ENCODE results near the gene GPC2. TPM values are rescaled to one million over a fixed set of nuclear protein-coding genes. Genes with fewer than 3 reads are reported as not detected.
A peak's percentile ranks its signal among the peaks of the same experiment; 100 is the strongest.

GPC2 gene
- total RNA-seq, 1 donor from 2014 or later = 0.77 TPM

DNA sequence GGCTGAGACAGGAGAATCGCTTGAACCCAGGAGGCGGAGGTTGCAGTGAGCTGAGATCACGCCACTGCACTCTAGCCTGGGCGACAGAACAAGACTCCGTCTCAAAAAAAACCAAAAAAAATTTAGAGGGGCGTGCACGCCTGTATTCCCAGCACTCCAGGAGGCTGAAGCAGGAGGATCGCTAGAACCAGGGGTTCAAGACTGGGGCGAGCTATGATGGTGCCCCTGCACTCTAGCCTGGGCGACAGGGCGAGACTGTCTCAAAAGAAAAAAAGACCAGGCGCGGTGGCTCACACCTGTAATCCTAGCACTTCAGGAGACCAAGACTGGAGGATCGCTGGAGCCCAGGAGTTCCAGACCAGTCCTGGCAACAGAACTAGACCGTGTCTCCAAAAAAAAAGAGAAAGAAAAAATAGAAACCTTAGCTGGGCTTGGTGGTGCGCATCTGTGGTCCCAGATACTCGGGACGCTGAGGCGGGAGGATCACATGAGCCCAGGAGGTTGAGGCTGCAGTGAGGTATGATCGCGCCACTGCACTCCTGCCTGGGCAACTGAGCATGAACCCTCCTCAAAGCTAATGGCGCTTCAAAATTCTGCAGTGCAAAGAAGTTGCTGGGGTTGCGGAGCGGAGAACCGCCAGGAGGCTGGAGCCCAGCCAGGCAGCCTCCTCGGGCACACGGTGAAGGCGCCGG lies 50.8 kb downstream of the GPC2 start:
- TF ChIP-seq CTCF (IDR thresholded peaks at IDR 0.05) = no peak
- no peaks in the 10 kb centered on the region for H3K9me3 ChIP-seq
- peak overlapping the region; percentile 81 for H3K4me3 ChIP-seq
- intact Hi-C loops (cut with DNase I) = no loop called here
- H3K27ac ChIP-seq = peak overlapping the region; percentile 90
- ATAC-seq = peak in 1 of 2 donors; percentile 2
- DNase-seq = no peak
- no peaks in the 10 kb centered on the region for H3K36me3 ChIP-seq
- H3K27me3 ChIP-seq (ENCODE audit: low read depth) = no peaks in the 10 kb centered on the region
- H3K4me1 ChIP-seq = peaks cover 36% of the 10 kb centered on the region

DNA sequence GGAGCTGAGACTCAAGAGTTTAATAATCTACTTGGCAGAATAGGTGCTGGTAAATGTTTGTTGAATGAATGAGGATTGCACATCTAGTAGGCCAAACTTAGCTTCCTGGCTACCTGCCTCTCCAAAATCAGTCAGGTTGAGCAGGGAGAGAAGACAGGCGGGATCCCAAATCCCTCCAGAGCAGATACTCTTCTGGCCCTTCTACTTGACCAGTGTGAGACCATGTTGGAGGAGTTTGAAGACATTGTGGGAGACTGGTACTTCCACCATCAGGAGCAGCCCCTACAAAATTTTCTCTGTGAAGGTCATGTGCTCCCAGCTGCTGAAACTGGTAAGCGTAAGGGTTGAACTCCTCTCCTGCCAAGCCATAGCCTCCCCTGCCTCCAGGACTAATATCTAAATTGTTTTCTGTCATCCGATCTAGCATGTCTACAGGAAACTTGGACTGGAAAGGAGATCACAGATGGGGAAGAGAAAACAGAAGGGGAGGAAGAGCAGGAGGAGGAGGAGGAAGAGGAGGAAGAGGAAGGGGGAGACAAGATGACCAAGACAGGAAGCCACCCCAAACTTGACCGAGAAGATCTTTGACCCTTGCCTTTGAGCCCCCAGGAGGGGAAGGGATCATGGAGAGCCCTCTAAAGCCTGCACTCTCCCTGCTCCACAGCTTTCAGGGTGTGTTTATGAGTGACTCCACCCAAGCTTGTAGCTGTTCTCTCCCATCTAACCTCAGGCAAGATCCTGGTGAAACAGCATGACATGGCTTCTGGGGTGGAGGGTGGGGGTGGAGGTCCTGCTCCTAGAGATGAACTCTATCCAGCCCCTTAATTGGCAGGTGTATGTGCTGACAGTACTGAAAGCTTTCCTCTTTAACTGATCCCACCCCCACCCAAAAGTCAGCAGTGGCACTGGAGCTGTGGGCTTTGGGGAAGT lies 52.6 kb downstream of the GPC2 start:
- no peaks in the 10 kb centered on the region for H3K9me3 ChIP-seq
- DNase-seq = no peak
- no peak overlapping the region for H3K27ac ChIP-seq
- ATAC-seq = no peak
- H3K4me1 ChIP-seq = peaks cover 39% of the 10 kb centered on the region
- intact Hi-C loops (cut with DNase I) = no loop called here
- TF ChIP-seq CTCF (IDR thresholded peaks at IDR 0.05) = no peak
- H3K4me3 ChIP-seq = no peak overlapping the region
- H3K27me3 ChIP-seq (ENCODE audit: low read depth) = no peaks in the 10 kb centered on the region
- H3K36me3 ChIP-seq = no peaks in the 10 kb centered on the region

DNA sequence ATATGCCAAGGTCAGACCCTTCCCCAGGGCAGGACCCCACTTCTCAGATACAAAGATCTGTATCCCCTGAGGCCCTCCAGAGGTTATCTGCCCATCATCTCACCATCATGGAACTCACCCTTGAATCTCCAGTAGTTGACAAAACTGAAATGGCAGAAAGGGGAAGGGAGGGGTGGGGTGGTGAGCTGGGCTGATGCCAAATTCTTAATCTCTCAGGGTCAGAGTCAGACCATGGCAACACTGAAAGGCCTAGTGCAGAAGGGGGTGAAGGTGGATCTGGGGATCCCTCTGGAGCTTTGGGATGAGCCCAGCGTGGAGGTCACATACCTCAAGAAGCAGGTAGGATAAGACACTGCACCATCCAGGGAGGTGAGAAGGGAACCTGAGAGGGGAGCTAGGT lies 54.6 kb downstream of the GPC2 start:
- Histone ChIP-seq H3K9me3 (no peaks in the 10 kb centered on the region), H3K27me3 (ENCODE audit: low read depth) (no peaks in the 10 kb centered on the region), H3K4me1 (peaks cover 37% of the 10 kb centered on the region), H3K27ac (no peak overlapping the region), H3K36me3 (no peaks in the 10 kb centered on the region), H3K4me3 (no peak overlapping the region)
- DNase-seq = no peak
- no peak for ATAC-seq
- intact Hi-C loops (cut with DNase I) = no loop called here
- TF ChIP-seq CTCF (IDR thresholded peaks at IDR 0.05) = no peak

DNA sequence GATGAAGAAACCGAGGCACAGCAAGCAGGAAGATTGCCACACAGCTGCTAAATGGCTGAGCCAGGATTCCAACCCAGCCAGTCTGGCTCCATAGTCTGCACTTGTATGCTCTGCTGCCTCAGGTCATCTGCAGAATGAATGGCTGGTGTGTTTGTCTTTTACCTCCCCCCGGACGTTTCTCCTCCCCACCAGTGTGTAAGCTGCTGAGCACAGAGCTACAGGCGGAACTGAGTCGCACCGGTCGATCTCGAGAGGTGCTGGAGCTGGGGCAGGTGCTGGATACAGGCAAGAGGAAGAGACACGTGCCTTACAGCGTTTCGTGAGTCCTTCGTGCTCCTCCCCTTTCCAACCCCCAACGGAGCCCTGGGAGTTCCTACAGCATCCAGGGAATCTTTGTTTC lies 55.1 kb downstream of the GPC2 start:
- TF ChIP-seq CTCF (IDR thresholded peaks at IDR 0.05) = no peak
- Histone ChIP-seq H3K4me3 (no peak overlapping the region), H3K4me1 (peaks cover 37% of the 10 kb centered on the region), H3K27me3 (ENCODE audit: low read depth) (no peaks in the 10 kb centered on the region), H3K36me3 (no peaks in the 10 kb centered on the region), H3K27ac (no peak overlapping the region), H3K9me3 (no peaks in the 10 kb centered on the region)
- DNase-seq (no peak), ATAC-seq (no peak)
- intact Hi-C loops (cut with DNase I) = no loop called here

- DNase-seq = no peak
- Histone ChIP-seq H3K27ac (peak overlapping the region; percentile 93), H3K27me3 (ENCODE audit: low read depth) (no peaks in the 10 kb centered on the region), H3K4me3 (peak overlapping the region; percentile 80), H3K9me3 (no peaks in the 10 kb centered on the region), H3K36me3 (no peaks in the 10 kb centered on the region), H3K4me1 (peaks cover 30% of the 10 kb centered on the region)
- ATAC-seq = no peak
- no peak for TF ChIP-seq CTCF (IDR thresholded peaks at IDR 0.05)
- intact Hi-C loops (cut with DNase I) = no loop called here
Observed at GRCh38 chr7:100120733-100121036, 56.5 kb downstream of the GPC2 start.
